H9 (cell line): ENCODE data around the gene RAB27A. TPM values are rescaled to one million over a fixed set of nuclear protein-coding genes. Genes with fewer than 3 reads are reported as not detected.

Experiments
- DNase-seq: peaks from one replicate; pipeline ENCODE4 v3.0.0-alpha.2; 2017
- H2AFZ ChIP-seq: one replicate; pipeline ENCODE4 v1.6.1; 2013; ENCODE audit warnings: mild to moderate bottlenecking, low read length, control low read depth, moderate library complexity
- H2AK5ac ChIP-seq: 2 replicates; pipeline ENCODE4 v1.6.1; 2013; ENCODE audit warnings: low read length, control low read depth, mixed read lengths; ENCODE audit not compliant: insufficient read length
- H2BK120ac ChIP-seq: one replicate; pipeline ENCODE4 v1.6.1; 2013; ENCODE audit warnings: low read depth, mild to moderate bottlenecking, low read length, control low read depth, inconsistent platforms; ENCODE audit not compliant: poor library complexity, severe bottlenecking
- H2BK12ac ChIP-seq: 2 replicates; pipeline ENCODE4 v1.6.1; 2013; ENCODE audit warnings: low read length, control low read depth, mixed read lengths, low read depth; ENCODE audit not compliant: insufficient read length
- H2BK15ac ChIP-seq: 2 replicates; pipeline ENCODE4 v1.6.1; 2013; ENCODE audit warnings: low read depth, low read length, control low read depth
- H2BK20ac ChIP-seq: one replicate; pipeline ENCODE4 v1.6.1; 2013; ENCODE audit warnings: low read depth, mild to moderate bottlenecking, low read length, control low read depth, inconsistent platforms; ENCODE audit not compliant: poor library complexity, severe bottlenecking
- H2BK5ac ChIP-seq: 2 replicates; pipeline ENCODE4 v1.6.1; 2013; ENCODE audit warnings: low read length, control low read depth, mixed read lengths; ENCODE audit not compliant: insufficient read length
- H3K14ac ChIP-seq: 2 replicates; pipeline ENCODE4 v1.6.1; 2013; ENCODE audit warnings: low read length, control low read depth; ENCODE audit not compliant: insufficient read depth
- H3K18ac ChIP-seq: 2 replicates; pipeline ENCODE4 v1.6.1; 2013; ENCODE audit warnings: low read depth, mild to moderate bottlenecking, mixed read lengths, low read length, control low read depth; ENCODE audit not compliant: insufficient read length
- H3K23ac ChIP-seq: 2 replicates; pipeline ENCODE4 v1.6.1; 2013; ENCODE audit warnings: low read length, control low read depth, mixed read lengths, low read depth; ENCODE audit not compliant: insufficient read length
- H3K23me2 ChIP-seq: 2 replicates; pipeline ENCODE4 v1.6.1; 2013; ENCODE audit warnings: low read depth, mild to moderate bottlenecking, mixed read lengths, low read length, control low read depth; ENCODE audit not compliant: insufficient read length, poor library complexity, severe bottlenecking
- H3K27ac ChIP-seq: 2 replicates; pipeline ENCODE4 v1.5.1; 2013; ENCODE audit warnings: low read length, control low read depth, mixed read lengths, low read depth; ENCODE audit not compliant: insufficient read length
- H3K27me3 ChIP-seq: 2 replicates; pipeline ENCODE4 v1.6.1; 2013; ENCODE audit warnings: low read length, control low read depth, inconsistent platforms; ENCODE audit not compliant: insufficient read depth
- H3K4ac ChIP-seq: 2 replicates; pipeline ENCODE4 v1.6.1; 2013; ENCODE audit warnings: low read depth, mild to moderate bottlenecking, control low read depth, inconsistent platforms, low read length, moderate library complexity
- H3K4me1 ChIP-seq: 2 replicates; pipeline ENCODE4 v1.6.1; 2013; ENCODE audit warnings: low read length, control low read depth, inconsistent platforms; ENCODE audit not compliant: insufficient read depth
- H3K4me2 ChIP-seq: 2 replicates; pipeline ENCODE4 v1.6.1; 2013; ENCODE audit warnings: low read length, control low read depth, mixed read lengths; ENCODE audit not compliant: insufficient read length, insufficient read depth
- H3K56ac ChIP-seq: 2 replicates; pipeline ENCODE4 v1.6.1; 2013; ENCODE audit warnings: low read depth, mild to moderate bottlenecking, mixed read lengths, low read length, control low read depth; ENCODE audit not compliant: insufficient read length
- H3K79me1 ChIP-seq: 2 replicates; pipeline ENCODE4 v1.6.1; 2013; ENCODE audit warnings: low read depth, mild to moderate bottlenecking, moderate library complexity, low read length, control low read depth, inconsistent platforms; ENCODE audit not compliant: insufficient read depth, poor library complexity, severe bottlenecking
- H3K79me2 ChIP-seq: 2 replicates; pipeline ENCODE4 v1.6.1; 2013; ENCODE audit warnings: low read length, control low read depth, inconsistent platforms; ENCODE audit not compliant: insufficient read depth
- H3K9ac ChIP-seq: 2 replicates; pipeline ENCODE4 v1.6.1; 2013; ENCODE audit warnings: low read length, control low read depth, mixed read lengths; ENCODE audit not compliant: insufficient read length; ENCODE audit errors: extremely low read depth
- H3K9me3 ChIP-seq: one replicate; pipeline ENCODE4 v1.6.1; 2013; ENCODE audit warnings: low read depth, low read length, inconsistent platforms; ENCODE audit not compliant: control insufficient read depth
- H3T11ph ChIP-seq: one replicate; pipeline ENCODE4 v1.6.1; 2013; ENCODE audit warnings: mild to moderate bottlenecking, low read length, control low read depth, inconsistent platforms
- H4K20me1 ChIP-seq: one replicate; pipeline ENCODE4 v1.6.1; 2013; ENCODE audit not compliant: control insufficient read depth, insufficient read length, insufficient read depth
- H4K5ac ChIP-seq: 2 replicates; pipeline ENCODE4 v1.6.1; 2013; ENCODE audit warnings: low read depth, mild to moderate bottlenecking, mixed read lengths, low read length, control low read depth; ENCODE audit not compliant: insufficient read length
- H4K8ac ChIP-seq: replicated peaks from 2 replicates; pipeline ENCODE4 v1.6.1; 2013; ENCODE audit warnings: low read length, control low read depth, mixed read lengths, low read depth; ENCODE audit not compliant: insufficient read length
- H4K91ac ChIP-seq: 2 replicates; pipeline ENCODE4 v1.6.1; 2013; ENCODE audit warnings: low read depth, mild to moderate bottlenecking, moderate library complexity, mixed read lengths, low read length, control low read depth; ENCODE audit not compliant: insufficient read length
- H3K27ac Mint-ChIP-seq, 3 experiments: 2 replicates in 2 of 3; 3 replicates in 1 of 3; pipeline ENCODE4 v1.8.0; 2020 to 2021; ENCODE audit warnings: mixed read lengths in 3 of 3, mild to moderate bottlenecking in 1 of 3, moderate library complexity in 1 of 3
- H3K27me3 Mint-ChIP-seq: 2 replicates; pipeline ENCODE4 v1.8.0; 2021; ENCODE audit warnings: low read depth, mild to moderate bottlenecking, moderate library complexity, mixed read lengths
- H3K36me3 Mint-ChIP-seq, 3 experiments: 2 replicates in 2 of 3; 3 replicates in 1 of 3; pipeline ENCODE4 v1.8.0; 2020 to 2021; ENCODE audit warnings: low read depth in 3 of 3, mixed read lengths in 3 of 3; ENCODE audit not compliant: insufficient read depth in 1 of 3
- H3K4me1 Mint-ChIP-seq, 2 experiments: 2 replicates each; pipeline ENCODE4 v1.8.0; 2020; ENCODE audit warnings: mixed read lengths in 2 of 2
- H3K4me3 Mint-ChIP-seq, 2 experiments: 2 replicates in 1 of 2; 3 replicates in 1 of 2; pipeline ENCODE4 v1.8.0; 2020 to 2021; ENCODE audit warnings: mild to moderate bottlenecking in 2 of 2, mixed read lengths in 2 of 2, moderate library complexity in 1 of 2
- H3K9me3 Mint-ChIP-seq, 2 experiments: 2 replicates in 1 of 2; 3 replicates in 1 of 2; pipeline ENCODE4 v1.8.0; 2020; ENCODE audit warnings: mild to moderate bottlenecking in 2 of 2, mixed read lengths in 2 of 2, moderate library complexity in 1 of 2
- WGBS: extraction: QIAGEN DNeasy Blood & Tissue Kit; methylation state at CpG from one replicate; pipeline ENCODE4 v1.1.7; 2013; ENCODE audit warnings: missing lambda C conversion rate, low lambda C conversion rate, mixed read lengths; ENCODE audit not compliant: insufficient read length; ENCODE audit errors: extremely low coverage; 5-methylcytosine and 5-hydroxymethylcytosine counted together
- total RNA-seq: library from RNA; stranded (reverse); gene quantifications from 2 replicates; pipeline ENCODE4 v1.2.1, GENCODE V29; 2021
- TF ChIP-seq, protein P1 (sequence below): fragments of 200-600 bp; sonication (generic); conservative IDR thresholded peaks from 3 replicates; pipeline ENCODE4 v1.8.0; 2021; ENCODE audit warnings: antibody characterized with exemption, mild to moderate bottlenecking

The RAB27A gene
- total RNA-seq, 1 experiment from 2014 or later = 6.8 TPM

DNA sequence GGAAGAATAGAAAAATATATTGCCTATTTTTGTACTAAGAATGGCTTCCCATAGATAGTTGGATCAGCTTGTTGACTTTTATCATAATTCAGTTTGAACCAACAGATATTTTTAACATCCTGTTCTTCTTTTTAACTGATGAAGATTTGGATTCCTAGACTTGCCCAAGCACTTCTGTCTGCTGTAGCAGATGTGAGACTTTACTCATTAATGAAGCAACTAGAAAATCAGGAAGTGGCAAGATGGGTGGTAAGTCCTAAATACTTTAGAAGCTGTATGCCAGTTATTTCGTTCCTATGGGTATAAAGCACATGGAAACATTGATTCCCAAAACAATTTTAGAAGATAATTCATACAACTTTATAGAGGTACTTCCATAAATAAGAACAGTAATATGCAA, 37.8 kb upstream of the RAB27A start:
- no peak overlapping the region for H3K27ac Mint-ChIP-seq
- Histone ChIP-seq H3K9ac (no peak overlapping the region), H2BK120ac (no peak overlapping the region), H3K4me1 (no peaks in the 10 kb centered on the region), H3K56ac (no peak overlapping the region), H3K27ac (no peak overlapping the region), H3K4me2 (no peak overlapping the region), H2AK5ac (no peak overlapping the region), H4K5ac (no peak overlapping the region), H2BK15ac (no peak overlapping the region), H2AFZ (no peak overlapping the region), H3K4ac (no peak overlapping the region), H2BK12ac (no peak overlapping the region), H3K14ac (no peak overlapping the region), H3K27me3 (no peaks in the 10 kb centered on the region), H3K23ac (no peak overlapping the region), H2BK20ac (no peak overlapping the region), H3T11ph (no peak overlapping the region), H3K18ac (no peak overlapping the region), H3K23me2 (no peaks in the 10 kb centered on the region), H3K79me2 (no peaks in the 10 kb centered on the region), H4K8ac (no peak overlapping the region), H4K91ac (no peak overlapping the region), H3K9me3 (no peaks in the 10 kb centered on the region), H4K20me1 (no peaks in the 10 kb centered on the region), H3K79me1 (no peaks in the 10 kb centered on the region), H2BK5ac (no peak overlapping the region)
- WGBS = no CpG with 5 or more reads among the region's 1 CpG
- peaks cover 13 to 17% of the 10 kb centered on the region in 2 experiments for H3K4me1 Mint-ChIP-seq
- no peak overlapping the region for H3K4me3 Mint-ChIP-seq
- H3K36me3 Mint-ChIP-seq = no peaks in the 10 kb centered on the region
- H3K9me3 Mint-ChIP-seq = no peaks in the 10 kb centered on the region
- TF ChIP-seq, protein P1, sequence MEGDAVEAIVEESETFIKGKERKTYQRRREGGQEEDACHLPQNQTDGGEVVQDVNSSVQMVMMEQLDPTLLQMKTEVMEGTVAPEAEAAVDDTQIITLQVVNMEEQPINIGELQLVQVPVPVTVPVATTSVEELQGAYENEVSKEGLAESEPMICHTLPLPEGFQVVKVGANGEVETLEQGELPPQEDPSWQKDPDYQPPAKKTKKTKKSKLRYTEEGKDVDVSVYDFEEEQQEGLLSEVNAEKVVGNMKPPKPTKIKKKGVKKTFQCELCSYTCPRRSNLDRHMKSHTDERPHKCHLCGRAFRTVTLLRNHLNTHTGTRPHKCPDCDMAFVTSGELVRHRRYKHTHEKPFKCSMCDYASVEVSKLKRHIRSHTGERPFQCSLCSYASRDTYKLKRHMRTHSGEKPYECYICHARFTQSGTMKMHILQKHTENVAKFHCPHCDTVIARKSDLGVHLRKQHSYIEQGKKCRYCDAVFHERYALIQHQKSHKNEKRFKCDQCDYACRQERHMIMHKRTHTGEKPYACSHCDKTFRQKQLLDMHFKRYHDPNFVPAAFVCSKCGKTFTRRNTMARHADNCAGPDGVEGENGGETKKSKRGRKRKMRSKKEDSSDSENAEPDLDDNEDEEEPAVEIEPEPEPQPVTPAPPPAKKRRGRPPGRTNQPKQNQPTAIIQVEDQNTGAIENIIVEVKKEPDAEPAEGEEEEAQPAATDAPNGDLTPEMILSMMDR = no peak
- no peak for DNase-seq
- no peaks in the 10 kb centered on the region for H3K27me3 Mint-ChIP-seq
